Mammary epithelial cell (primary cell): ENCODE data around the gene GRIN2A.

Experiments used
- CTCF ChIP-seq, 2 donors: IDR thresholded peaks in 1 of 2; conservative IDR thresholded peaks in 1 of 2; 2 replicates each; pipeline ENCODE4 v1.5.1; 2011 to 2012; ENCODE audit warnings: inconsistent platforms in 2 of 2, low read length in 2 of 2, mild to moderate bottlenecking in 2 of 2, control low read depth in 1 of 2, low read depth in 1 of 2; ENCODE audit not compliant: insufficient read depth in 1 of 2; ENCODE audit errors: extremely low read depth in 1 of 2
- EZH2 ChIP-seq: IDR thresholded peaks from 2 replicates; pipeline ENCODE4 v1.6.1; 2012; ENCODE audit warnings: low read length, inconsistent platforms, borderline replicate concordance

GRCh38 chr16:9849697-9850245, 332.5 kb downstream of the GRIN2A start:
- TF ChIP-seq CTCF (conservative IDR thresholded peaks at IDR 0.05 in 1 of 2, IDR thresholded peaks at IDR 0.05 in 1 of 2; ENCODE audit: extremely low read depth in 1 of 2, insufficient read depth in 1 of 2, low read depth in 1 of 2, low read length in 2 of 2) = no peak
- no peak for TF ChIP-seq EZH2
